Peyer's patch (tissue), 4 donors: ENCODE measurements around the gene GNAS-AS1. TPM values are rescaled to one million over a fixed set of nuclear protein-coding genes. Genes with fewer than 3 reads are reported as not detected.

ENCODE experiments used
- DNase-seq, 3 donors: peaks; one replicate each; pipeline ENCODE4 v3.0.0-alpha.2; 2017 to 2019
- H3K27ac ChIP-seq, 4 donors: fragments of 200-600 bp; sonication (generic); one replicate each; pipeline ENCODE4 v1.5.1; 2016 to 2019
- H3K27me3 ChIP-seq, 2 donors: fragments of 200-600 bp; sonication (generic); one replicate each; pipeline ENCODE4 v1.5.1; 2019
- H3K36me3 ChIP-seq, 3 donors: fragments of 200-600 bp; sonication (generic); one replicate each; pipeline ENCODE4 v1.5.1; 2016 to 2019
- H3K4me1 ChIP-seq, 4 donors: fragments of 200-600 bp; sonication (generic); one replicate each; pipeline ENCODE4 v1.5.1; 2016 to 2019
- H3K4me3 ChIP-seq, 4 donors: fragments of 200-600 bp; sonication (generic); 1 replicate in 3 of 4; 2 replicates in 1 of 4; pipeline ENCODE4 v1.5.1; 2016 to 2019; ENCODE audit warnings: mild to moderate bottlenecking in 1 of 4
- H3K9me3 ChIP-seq, 4 donors: fragments of 200-600 bp; sonication (generic); one replicate each; pipeline ENCODE4 v1.5.1; 2016 to 2019; ENCODE audit warnings: mild to moderate bottlenecking in 1 of 4
- CTCF ChIP-seq, 6 experiments: fragments of 450-650 bp in 4 of 6; fragments of 200-600 bp in 2 of 6; sonication (generic) in 1 of 6; IDR thresholded peaks; one replicate each; pipeline ENCODE4 v1.5.1; 2017 to 2019; ENCODE audit warnings: antibody characterized with exemption in 6 of 6, mild to moderate bottlenecking in 3 of 6, moderate library complexity in 1 of 6
- POLR2A ChIP-seq, 2 donors: fragments of 450-650 bp; IDR thresholded peaks; one replicate each; pipeline ENCODE4 v1.5.1; 2017; ENCODE audit warnings: antibody characterized with exemption in 2 of 2, mild to moderate bottlenecking in 2 of 2, moderate library complexity in 2 of 2
- total RNA-seq, 4 donors: library from RNA; depleted of rRNA; stranded (reverse); fragments of >200 nt; gene quantifications; one replicate each; pipeline ENCODE4 v1.1.0, GENCODE V29; 2016

GNAS-AS1 gene
- total RNA-seq, 4 donors from 2014 or later: 0.67 to 1.3 TPM; not detected in 2

- Histone ChIP-seq H3K4me1 (no peaks in the 10 kb centered on the region), H3K4me3 (no peak overlapping the region), H3K9me3 (no peaks in the 10 kb centered on the region), H3K27ac (no peak overlapping the region), H3K27me3 (no peaks in the 10 kb centered on the region), H3K36me3 (no peaks in the 10 kb centered on the region)
- TF ChIP-seq POLR2A (IDR thresholded peaks at IDR 0.05): no peak
- no peak for TF ChIP-seq CTCF (IDR thresholded peaks at IDR 0.05)
- DNase-seq: no peak
Measured at GRCh38 chr20:58781138-58781537, 69.6 kb downstream of the GNAS-AS1 start.

- Histone ChIP-seq H3K4me1 (no peaks in the 10 kb centered on the region), H3K27ac (no peak overlapping the region), H3K27me3 (no peaks in the 10 kb centered on the region), H3K36me3 (no peaks in the 10 kb centered on the region), H3K9me3 (no peaks in the 10 kb centered on the region), H3K4me3 (no peak overlapping the region)
- DNase-seq: no peak
- TF ChIP-seq CTCF (IDR thresholded peaks at IDR 0.05) (no peak), POLR2A (IDR thresholded peaks at IDR 0.05) (no peak)
Measured at GRCh38 chr20:58778760-58779159, 71.9 kb downstream of the GNAS-AS1 start.

DNA sequence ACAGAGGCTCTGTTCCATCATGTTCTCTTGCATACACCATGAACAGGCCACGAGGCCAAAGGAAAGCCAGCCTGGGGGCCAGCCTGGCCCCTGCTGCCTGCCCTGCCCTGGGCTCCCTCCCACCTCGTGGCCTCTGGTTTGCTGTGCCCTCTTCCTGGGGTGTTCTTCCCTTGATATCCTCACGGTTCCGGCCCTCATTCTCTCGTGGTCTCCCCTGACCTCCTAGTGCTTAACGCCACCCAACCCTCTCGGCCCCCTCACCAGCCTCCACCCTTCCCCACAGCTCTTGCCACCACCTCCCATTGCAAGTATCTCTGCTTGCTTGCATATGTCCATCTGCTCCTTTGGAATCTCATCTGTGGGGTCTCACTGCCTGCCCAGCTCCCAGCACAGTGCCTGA, 73.0 kb downstream of the GNAS-AS1 start:
- no peaks in the 10 kb centered on the region for H3K9me3 ChIP-seq
- no peaks in the 10 kb centered on the region for H3K4me1 ChIP-seq
- H3K27ac ChIP-seq: no peak overlapping the region
- no peak for DNase-seq
- TF ChIP-seq CTCF (IDR thresholded peaks at IDR 0.05) (no peak), POLR2A (IDR thresholded peaks at IDR 0.05) (no peak)
- H3K27me3 ChIP-seq: no peaks in the 10 kb centered on the region
- no peak overlapping the region for H3K4me3 ChIP-seq
- no peaks in the 10 kb centered on the region for H3K36me3 ChIP-seq

DNA sequence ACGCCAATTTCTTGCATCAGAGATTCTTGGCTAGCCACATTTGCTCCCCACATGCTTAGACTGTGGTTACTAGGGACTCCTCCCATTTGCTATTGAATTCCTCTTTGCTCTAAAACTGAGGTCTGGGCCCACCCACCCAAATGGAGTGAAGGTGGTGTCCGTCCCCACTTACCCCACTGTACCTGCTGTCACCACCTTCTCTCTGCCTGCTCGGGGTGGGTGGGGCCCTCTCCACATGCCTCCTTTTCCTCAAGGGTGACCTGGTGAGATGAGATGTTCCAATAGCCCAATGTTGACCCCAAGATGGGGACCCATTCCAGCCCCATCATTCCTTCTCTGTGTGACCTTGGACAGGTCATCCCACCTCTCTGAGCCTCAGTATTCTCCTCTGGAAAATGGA, 74.6 kb downstream of the GNAS-AS1 start:
- no peak overlapping the region for H3K27ac ChIP-seq

GRCh38 chr20:58775371-58775770, 75.3 kb downstream of the GNAS-AS1 start:
- H3K9me3 ChIP-seq: no peaks in the 10 kb centered on the region
- H3K4me3 ChIP-seq: no peak overlapping the region
- H3K27me3 ChIP-seq: no peaks in the 10 kb centered on the region
- DNase-seq: peak in 1 of 3 donors; percentile 8
- no peaks in the 10 kb centered on the region for H3K4me1 ChIP-seq
- no peak for TF ChIP-seq CTCF (IDR thresholded peaks at IDR 0.05)
- no peak for TF ChIP-seq POLR2A (IDR thresholded peaks at IDR 0.05)
- H3K36me3 ChIP-seq: no peaks in the 10 kb centered on the region
- no peak overlapping the region for H3K27ac ChIP-seq

More for the DNA sequence above, 74.6 kb downstream of the GNAS-AS1 start:
- Histone ChIP-seq H3K27me3 (no peaks in the 10 kb centered on the region), H3K4me1 (no peaks in the 10 kb centered on the region), H3K4me3 (no peak overlapping the region), H3K9me3 (no peaks in the 10 kb centered on the region), H3K36me3 (no peaks in the 10 kb centered on the region)
- TF ChIP-seq POLR2A (IDR thresholded peaks at IDR 0.05) (no peak), CTCF (IDR thresholded peaks at IDR 0.05) (no peak)
- peak in 1 of 3 donors; percentile 0 for DNase-seq

- no peak for TF ChIP-seq CTCF (IDR thresholded peaks at IDR 0.05)
- TF ChIP-seq POLR2A (IDR thresholded peaks at IDR 0.05): no peak
- H3K4me3 ChIP-seq: no peak overlapping the region
- no peaks in the 10 kb centered on the region for H3K9me3 ChIP-seq
- no peak overlapping the region for H3K27ac ChIP-seq
- no peaks in the 10 kb centered on the region for H3K36me3 ChIP-seq
- DNase-seq: no peak
- H3K27me3 ChIP-seq: no peaks in the 10 kb centered on the region
- H3K4me1 ChIP-seq: no peaks in the 10 kb centered on the region
Measured at GRCh38 chr20:58774667-58775263, 75.9 kb downstream of the GNAS-AS1 start.
